ENCODE results near the gene IL4R. TPM values are rescaled to one million over a fixed set of nuclear protein-coding genes. Genes with fewer than 3 reads are reported as not detected.

The IL4R gene
- total RNA-seq, 1 donor from 2014 or later: 36.8 TPM

GRCh38 chr16:27333549-27333948 lies 19.8 kb downstream of the IL4R start:
- TF ChIP-seq, protein P1, sequence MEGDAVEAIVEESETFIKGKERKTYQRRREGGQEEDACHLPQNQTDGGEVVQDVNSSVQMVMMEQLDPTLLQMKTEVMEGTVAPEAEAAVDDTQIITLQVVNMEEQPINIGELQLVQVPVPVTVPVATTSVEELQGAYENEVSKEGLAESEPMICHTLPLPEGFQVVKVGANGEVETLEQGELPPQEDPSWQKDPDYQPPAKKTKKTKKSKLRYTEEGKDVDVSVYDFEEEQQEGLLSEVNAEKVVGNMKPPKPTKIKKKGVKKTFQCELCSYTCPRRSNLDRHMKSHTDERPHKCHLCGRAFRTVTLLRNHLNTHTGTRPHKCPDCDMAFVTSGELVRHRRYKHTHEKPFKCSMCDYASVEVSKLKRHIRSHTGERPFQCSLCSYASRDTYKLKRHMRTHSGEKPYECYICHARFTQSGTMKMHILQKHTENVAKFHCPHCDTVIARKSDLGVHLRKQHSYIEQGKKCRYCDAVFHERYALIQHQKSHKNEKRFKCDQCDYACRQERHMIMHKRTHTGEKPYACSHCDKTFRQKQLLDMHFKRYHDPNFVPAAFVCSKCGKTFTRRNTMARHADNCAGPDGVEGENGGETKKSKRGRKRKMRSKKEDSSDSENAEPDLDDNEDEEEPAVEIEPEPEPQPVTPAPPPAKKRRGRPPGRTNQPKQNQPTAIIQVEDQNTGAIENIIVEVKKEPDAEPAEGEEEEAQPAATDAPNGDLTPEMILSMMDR (conservative IDR thresholded peaks at IDR 0.05; ENCODE audit: low read depth, low read length): no peak

GRCh38 chr16:27334192-27334764 lies 20.5 kb downstream of the IL4R start:
- TF ChIP-seq, protein P1 (conservative IDR thresholded peaks at IDR 0.05; ENCODE audit: low read depth, low read length): no peak
- no peak for DNase-seq (ENCODE audit: low read depth)
- H3K4me3 ChIP-seq (ENCODE audit: low read depth, low read length): no peak overlapping the region

More at GRCh38 chr16:27333549-27333948, 19.8 kb downstream of the IL4R start:
- no peak for DNase-seq (ENCODE audit: low read depth)
- H3K4me3 ChIP-seq (ENCODE audit: low read depth, low read length): no peak overlapping the region

- TF ChIP-seq, protein P1 (conservative IDR thresholded peaks at IDR 0.05; ENCODE audit: low read depth, low read length): no peak
- DNase-seq (ENCODE audit: low read depth): no peak
- no peak overlapping the region for H3K4me3 ChIP-seq (ENCODE audit: low read depth, low read length)
Observed at GRCh38 chr16:27334838-27335237, 21.1 kb downstream of the IL4R start.

DNA sequence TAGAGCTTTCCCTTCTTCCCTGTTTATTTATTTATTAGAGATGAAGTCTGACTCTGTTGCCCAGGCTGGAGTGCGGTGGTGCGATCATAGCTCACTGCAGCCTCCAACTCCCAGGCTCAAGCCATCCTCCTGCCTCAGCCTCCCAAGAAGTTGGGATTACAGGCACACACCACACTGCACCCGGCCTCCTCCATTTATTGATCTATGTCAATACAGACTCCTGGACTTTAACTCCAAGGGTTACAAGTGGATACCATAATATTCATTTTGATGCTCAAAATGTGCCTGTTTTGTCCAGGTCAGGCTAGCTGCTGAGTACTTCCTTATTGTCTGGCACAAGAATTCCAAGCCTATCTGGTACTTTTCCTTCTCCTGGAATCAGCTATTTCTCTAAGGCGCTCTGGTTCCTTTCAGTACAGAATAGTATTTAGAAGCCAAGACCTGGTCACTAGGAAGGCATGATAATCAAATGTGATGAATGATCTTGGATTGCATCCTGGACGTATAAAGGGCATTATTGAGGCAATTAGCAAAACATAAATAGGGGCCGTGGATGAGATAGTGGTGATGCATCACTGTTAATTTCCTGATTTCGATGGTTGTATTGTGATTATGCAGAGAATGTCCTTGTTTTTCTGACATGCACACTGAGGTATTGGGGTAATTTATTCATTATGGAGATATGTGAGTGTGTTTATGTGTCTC lies 21.7 kb downstream of the IL4R start:
- DNase-seq (ENCODE audit: low read depth): no peak
- H3K4me3 ChIP-seq (ENCODE audit: low read depth, low read length): no peak overlapping the region
- TF ChIP-seq, protein P1 (conservative IDR thresholded peaks at IDR 0.05; ENCODE audit: low read depth, low read length): no peak

- TF ChIP-seq, protein P1 (conservative IDR thresholded peaks at IDR 0.05; ENCODE audit: low read depth, low read length): no peak
- DNase-seq (ENCODE audit: low read depth): no peak
Observed at GRCh38 chr16:27337024-27337423, 23.2 kb downstream of the IL4R start.

DNA sequence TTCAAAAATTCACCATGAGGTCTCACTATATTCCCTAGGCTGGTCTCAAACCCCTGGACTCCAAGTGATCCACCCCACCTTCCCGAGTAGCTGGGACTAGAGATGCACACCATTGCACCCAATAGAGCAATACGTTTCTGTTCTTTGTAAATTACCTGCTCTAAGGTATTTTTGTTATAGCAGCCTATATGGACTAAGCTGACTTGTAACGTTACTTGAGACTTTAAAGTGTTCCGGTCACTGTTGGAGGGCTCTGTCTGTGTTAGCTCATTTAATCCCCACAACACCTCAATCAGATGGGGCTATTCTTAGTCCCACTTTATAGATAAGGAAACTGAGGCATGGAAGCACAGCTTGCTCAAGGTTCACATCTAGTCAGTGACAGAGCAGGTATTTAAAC lies 25.4 kb downstream of the IL4R start:
- no peak overlapping the region for H3K4me3 ChIP-seq (ENCODE audit: low read depth, low read length)
- TF ChIP-seq, protein P1 (conservative IDR thresholded peaks at IDR 0.05; ENCODE audit: low read depth, low read length): no peak
- DNase-seq (ENCODE audit: low read depth): no peak

More at GRCh38 chr16:27337024-27337423, 23.2 kb downstream of the IL4R start:
- H3K4me3 ChIP-seq (ENCODE audit: low read depth, low read length): no peak overlapping the region

DNA sequence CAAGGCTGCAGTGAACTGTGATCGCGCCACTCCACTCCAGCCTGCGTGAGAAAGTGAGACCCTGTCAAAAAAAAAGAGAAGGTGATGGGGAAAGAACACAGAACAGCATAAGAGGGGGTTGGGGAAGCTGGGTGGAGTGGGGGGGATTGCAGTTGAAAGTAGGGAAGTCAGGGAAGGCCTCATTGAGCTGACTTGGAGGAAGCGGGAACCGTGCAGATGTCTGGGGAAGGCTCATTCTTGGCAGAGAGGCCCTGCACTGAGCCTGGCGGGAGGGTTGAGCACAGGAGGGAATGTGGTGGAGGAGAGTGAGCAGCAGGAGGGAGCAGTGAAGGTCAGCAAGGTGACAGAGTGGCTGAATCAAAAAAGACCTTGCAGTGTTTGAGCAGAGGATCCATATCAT lies 26.9 kb downstream of the IL4R start:
- no peak overlapping the region for H3K4me3 ChIP-seq (ENCODE audit: low read depth, low read length)

More for the DNA sequence above, 26.9 kb downstream of the IL4R start:
- no peak for DNase-seq (ENCODE audit: low read depth)
- TF ChIP-seq, protein P1 (conservative IDR thresholded peaks at IDR 0.05; ENCODE audit: low read depth, low read length): no peak

Data from epithelial cell of proximal tubule (primary cell).